GM13977 (cell line): Measurements from ENCODE around the gene NEK7.
A peak's percentile ranks its signal among the peaks of the same experiment; 100 is the strongest.

Experiments
- DNase-seq: peaks from one replicate; pipeline ENCODE4 v3.0.0; 2012; ENCODE audit warnings: low spot score
- in situ Hi-C: fragments of 300-500 bp; cut with MboI; formaldehyde crosslinking; loops from one replicate; pipeline ENCODE4 v1.12.0; 2022; ENCODE audit warnings: low sequenced_read_pairs, low pct_unique_long_range_greater_than_20kb, mixed read lengths, inconsistent platforms; ENCODE audit not compliant: unreplicated experiment
- TF ChIP-seq, protein P1 (sequence below): IDR thresholded peaks from 2 replicates; pipeline ENCODE4 v1.5.1; 2012; ENCODE audit warnings: mild to moderate bottlenecking, control low read depth; ENCODE audit not compliant: insufficient read depth; ENCODE audit errors: extremely low read depth, missing control alignments

Gene NEK7

GRCh38 chr1:198241553-198241952, 84.8 kb downstream of the NEK7 start:
- in situ Hi-C loops = no loop called here
- TF ChIP-seq, protein P1, sequence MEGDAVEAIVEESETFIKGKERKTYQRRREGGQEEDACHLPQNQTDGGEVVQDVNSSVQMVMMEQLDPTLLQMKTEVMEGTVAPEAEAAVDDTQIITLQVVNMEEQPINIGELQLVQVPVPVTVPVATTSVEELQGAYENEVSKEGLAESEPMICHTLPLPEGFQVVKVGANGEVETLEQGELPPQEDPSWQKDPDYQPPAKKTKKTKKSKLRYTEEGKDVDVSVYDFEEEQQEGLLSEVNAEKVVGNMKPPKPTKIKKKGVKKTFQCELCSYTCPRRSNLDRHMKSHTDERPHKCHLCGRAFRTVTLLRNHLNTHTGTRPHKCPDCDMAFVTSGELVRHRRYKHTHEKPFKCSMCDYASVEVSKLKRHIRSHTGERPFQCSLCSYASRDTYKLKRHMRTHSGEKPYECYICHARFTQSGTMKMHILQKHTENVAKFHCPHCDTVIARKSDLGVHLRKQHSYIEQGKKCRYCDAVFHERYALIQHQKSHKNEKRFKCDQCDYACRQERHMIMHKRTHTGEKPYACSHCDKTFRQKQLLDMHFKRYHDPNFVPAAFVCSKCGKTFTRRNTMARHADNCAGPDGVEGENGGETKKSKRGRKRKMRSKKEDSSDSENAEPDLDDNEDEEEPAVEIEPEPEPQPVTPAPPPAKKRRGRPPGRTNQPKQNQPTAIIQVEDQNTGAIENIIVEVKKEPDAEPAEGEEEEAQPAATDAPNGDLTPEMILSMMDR = no peak
- no peak for DNase-seq

- TF ChIP-seq, protein P1 = no peak
- no peak for DNase-seq
- in situ Hi-C loops = no loop called here
These were observed 88.0 kb downstream of the NEK7 start for GRCh38 chr1:198244772-198245171.

GRCh38 chr1:198245379-198245778, 88.6 kb downstream of the NEK7 start:
- in situ Hi-C loops = no loop called here
- TF ChIP-seq, protein P1 = no peak
- DNase-seq = no peak

DNA sequence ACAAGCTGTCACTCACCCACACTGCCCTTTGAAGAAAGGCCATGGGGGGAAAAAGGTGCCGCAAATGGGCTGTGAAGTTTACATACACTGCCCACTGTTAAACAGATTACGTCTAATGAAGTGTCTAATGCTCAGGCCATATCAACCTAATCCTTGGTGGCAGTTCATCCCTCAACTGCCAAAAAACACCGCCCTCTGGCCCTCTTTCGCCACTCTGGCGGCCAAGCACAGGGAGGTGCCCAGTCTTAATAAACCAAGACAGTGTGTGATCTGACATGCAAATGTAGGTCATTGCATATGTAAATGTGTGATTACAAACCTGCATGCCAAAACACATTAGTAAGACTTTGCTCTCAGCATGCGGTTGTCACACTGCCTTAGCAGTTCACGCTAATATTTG, 89.5 kb downstream of the NEK7 start:
- in situ Hi-C loops = no loop called here
- DNase-seq = no peak
- TF ChIP-seq, protein P1 = no peak

DNA sequence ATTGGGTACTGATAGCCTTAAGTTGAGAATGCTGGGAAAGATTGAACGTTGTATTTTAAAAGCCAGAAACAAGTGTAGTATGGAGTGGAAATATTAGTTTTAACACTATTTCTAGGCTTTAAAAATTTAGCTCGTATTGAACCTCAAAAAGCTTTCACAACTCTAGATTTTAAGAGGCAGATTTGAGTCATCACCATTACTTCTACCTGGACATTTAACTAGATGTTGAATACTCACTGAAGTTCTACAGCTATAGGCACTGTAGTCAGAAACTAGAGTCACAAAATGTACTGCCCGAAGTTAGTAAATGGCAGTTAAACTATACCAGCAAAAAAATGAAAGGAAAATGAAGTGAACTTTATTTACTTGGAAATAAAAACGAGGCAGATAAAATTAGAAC, 96.5 kb downstream of the NEK7 start:
- peak; percentile 37 for DNase-seq
- TF ChIP-seq, protein P1 = no peak
- in situ Hi-C loops = no loop called here

DNA sequence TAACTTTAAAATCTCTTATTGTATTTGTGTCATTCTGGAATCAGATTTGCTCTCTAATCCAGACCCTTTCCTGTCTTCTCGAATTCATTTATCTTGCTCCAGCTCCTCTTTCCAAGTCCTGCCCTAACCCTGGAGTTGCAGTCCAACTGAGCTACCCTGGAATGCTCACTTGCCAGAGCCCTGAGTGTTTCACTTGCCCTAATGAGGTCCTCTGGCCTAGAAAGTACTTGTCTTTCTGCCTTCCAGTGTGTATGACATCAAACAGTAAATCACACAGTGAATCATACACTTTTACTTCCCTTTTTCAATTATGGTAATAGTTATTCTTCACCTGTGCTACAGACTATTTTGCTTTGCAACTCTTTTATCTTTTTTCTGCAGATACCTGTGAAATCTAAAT, 96.9 kb downstream of the NEK7 start:
- TF ChIP-seq, protein P1 = no peak
- in situ Hi-C loops = no loop called here
- DNase-seq = peak; percentile 51

DNA sequence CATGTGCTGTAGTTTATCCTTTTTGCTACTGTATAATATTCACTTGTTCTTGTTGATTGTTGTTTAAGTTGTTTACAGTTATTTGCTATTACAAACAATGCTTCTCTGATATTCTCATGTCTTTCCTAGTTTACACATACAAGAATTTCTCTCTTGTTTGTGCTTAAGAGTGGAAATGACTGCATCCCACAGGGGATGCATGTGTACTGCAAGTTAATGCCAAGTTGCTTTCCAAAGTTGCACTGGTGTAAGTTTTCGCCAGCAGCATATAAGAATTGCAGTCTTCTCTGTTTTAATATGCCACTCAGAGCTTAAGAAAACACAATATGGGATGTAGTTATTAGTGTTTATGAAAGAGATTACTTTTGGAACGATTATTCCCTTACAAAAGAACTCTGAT, 97.7 kb downstream of the NEK7 start:
- in situ Hi-C loops = no loop called here
- no peak for DNase-seq
- TF ChIP-seq, protein P1 = no peak
